Sigmoid colon (tissue), 3 donors: ENCODE results near the gene AADAT.

Experiments used
- POLR2A ChIP-seq, 2 donors: fragments of 450-650 bp; IDR thresholded peaks; one replicate each; pipeline ENCODE4 v1.6.1; 2016; ENCODE audit warnings: antibody characterized with exemption in 2 of 2, mild to moderate bottlenecking in 2 of 2, moderate library complexity in 2 of 2
- TF ChIP-seq, protein P1 (sequence below), 4 experiments: fragments of 450-650 bp in 3 of 4; fragments of 200-600 bp in 1 of 4; IDR thresholded peaks; one replicate each; pipeline ENCODE4 v1.5.1; 2016 to 2019; ENCODE audit warnings: antibody characterized with exemption in 4 of 4, mild to moderate bottlenecking in 3 of 4, moderate library complexity in 2 of 4

DNA sequence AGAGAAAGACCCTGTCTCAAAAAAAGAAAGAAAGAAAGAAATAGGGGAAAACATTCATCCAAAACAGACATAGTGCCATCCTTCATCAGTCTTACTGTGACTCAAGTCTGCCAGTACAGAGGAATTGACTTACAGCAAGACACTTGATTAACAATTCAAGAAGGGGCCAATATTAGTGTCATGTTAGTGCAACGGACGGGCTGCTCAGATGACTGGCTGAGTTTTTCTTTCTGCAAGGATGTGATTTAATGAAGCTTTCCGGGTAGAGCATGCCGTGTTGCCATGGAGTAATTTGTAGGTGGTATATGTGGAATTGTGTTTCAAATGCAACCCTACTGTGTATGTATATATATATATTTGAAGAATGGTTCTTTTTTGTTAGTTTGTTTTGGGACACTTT is 51.0 kb downstream of the AADAT start:
- TF ChIP-seq, protein P1, sequence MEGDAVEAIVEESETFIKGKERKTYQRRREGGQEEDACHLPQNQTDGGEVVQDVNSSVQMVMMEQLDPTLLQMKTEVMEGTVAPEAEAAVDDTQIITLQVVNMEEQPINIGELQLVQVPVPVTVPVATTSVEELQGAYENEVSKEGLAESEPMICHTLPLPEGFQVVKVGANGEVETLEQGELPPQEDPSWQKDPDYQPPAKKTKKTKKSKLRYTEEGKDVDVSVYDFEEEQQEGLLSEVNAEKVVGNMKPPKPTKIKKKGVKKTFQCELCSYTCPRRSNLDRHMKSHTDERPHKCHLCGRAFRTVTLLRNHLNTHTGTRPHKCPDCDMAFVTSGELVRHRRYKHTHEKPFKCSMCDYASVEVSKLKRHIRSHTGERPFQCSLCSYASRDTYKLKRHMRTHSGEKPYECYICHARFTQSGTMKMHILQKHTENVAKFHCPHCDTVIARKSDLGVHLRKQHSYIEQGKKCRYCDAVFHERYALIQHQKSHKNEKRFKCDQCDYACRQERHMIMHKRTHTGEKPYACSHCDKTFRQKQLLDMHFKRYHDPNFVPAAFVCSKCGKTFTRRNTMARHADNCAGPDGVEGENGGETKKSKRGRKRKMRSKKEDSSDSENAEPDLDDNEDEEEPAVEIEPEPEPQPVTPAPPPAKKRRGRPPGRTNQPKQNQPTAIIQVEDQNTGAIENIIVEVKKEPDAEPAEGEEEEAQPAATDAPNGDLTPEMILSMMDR (IDR thresholded peaks at IDR 0.05), result no peak
- TF ChIP-seq POLR2A (IDR thresholded peaks at IDR 0.05), result no peak
